GM21526 (cell line): Measurements from ENCODE around the gene VPS8.

Experiments used
- ATAC-seq: cut with Tn5 transposase; IDR thresholded peaks from one replicate; pipeline ENCODE4 v1.9.1; 2021; ENCODE audit warnings: moderate library complexity; ENCODE audit not compliant: unreplicated experiment, low FRiP score

The VPS8 gene

DNA sequence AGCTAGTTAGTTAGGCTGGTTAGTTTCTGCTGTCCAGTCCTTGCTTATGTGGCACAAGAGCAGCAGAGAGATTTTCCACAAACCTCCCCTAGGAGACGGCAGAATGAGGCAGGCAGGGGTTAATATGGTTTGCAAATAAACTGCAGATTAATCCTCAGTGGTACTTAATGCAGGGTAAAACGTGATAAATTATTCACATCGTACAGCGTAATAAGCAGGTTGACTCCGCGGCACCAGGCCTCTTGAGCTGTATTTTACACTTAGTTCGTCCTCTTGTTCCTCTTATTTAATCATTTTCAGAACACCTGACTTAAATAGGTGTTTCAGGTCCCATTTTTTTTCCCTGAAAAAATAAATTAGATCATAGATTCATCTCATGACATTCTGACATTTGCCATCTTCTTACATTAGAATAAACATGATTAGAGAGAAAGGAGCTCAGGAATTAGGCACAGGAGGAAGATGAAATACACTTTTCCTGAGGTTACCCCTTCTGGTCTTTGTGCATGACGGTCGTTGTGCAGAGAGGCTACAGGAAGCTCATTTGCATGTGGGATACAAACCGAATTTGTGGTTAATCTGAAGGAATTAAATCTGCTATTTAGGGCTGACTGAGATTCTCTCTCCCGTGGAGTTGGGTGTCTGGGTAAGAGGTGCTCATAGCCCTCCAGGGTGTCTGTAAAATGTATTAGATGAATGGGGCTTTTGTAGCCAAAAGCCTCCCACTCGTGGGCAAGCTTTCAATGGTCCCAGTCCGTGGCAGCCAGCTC is 27.1 kb upstream of the VPS8 start:
- ATAC-seq: no peak

GRCh38 chr3:184785890-184786279 is 26.1 kb upstream of the VPS8 start:
- ATAC-seq: no peak

DNA sequence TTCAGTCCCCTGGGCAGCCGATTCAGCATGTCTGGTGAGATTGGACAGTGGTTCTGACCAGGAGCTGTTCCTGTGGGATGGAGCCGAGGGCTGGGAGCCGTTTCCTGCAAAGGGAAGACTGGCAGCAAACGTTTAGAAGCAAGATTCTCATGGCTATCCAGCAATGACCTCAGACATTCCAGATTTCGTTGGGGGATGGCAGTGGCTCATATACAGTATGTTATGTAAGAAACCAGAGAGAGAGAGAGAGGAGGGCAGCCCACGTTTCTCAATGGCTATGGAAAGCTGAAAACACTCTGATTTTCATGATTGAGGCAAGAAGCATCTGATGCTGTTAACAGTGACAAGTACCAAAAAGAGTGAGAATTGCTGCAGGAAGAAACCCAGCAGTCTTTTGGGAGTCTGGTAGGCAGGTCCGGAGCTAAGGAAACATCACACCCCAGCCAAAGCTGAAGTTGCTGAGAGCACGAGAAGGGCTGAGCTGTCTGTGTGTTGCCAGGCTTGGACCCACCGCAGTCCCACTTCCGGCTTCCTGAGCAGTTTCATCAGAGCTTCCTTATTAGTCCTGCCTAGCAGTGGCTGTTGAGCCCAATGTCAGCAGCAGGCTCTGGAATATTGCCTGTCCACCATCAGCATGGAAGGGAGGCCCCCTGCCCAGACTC is 25.6 kb upstream of the VPS8 start:
- no peak for ATAC-seq

GRCh38 chr3:184788751-184789150 is 23.2 kb upstream of the VPS8 start:
- ATAC-seq: no peak

DNA sequence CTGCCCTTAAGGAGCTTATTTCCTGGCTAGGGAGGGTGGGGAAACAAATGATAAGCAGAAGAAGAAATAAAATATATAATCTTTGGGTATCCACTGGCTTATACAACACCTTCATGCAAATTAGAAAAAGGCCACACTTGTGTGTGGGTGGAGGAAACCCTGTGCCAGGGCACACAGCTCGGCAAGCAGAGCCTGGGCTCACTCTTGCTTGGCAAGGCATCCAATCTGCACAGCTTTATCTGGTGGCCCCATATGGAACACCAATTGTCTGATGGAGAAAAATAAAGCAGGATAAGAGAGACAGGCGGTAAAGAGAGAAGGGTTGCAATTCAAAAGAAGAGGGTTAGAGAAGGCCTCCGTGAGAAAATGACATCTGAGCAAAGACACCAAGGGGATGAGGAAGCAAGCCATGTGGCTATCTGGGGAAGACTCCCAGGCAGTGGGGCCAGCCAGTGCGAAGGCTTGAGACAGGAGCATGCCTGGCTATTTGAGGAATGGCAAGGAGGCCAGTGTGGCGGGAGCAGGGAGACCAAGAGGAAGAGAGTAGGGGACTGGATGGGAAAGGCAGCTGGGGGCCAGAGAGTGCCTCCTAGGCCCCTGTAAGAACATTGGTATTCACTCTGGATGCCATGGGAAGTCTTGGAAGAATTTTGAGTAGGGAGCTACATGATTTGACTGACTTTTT is 22.5 kb upstream of the VPS8 start:
- ATAC-seq: no peak

DNA sequence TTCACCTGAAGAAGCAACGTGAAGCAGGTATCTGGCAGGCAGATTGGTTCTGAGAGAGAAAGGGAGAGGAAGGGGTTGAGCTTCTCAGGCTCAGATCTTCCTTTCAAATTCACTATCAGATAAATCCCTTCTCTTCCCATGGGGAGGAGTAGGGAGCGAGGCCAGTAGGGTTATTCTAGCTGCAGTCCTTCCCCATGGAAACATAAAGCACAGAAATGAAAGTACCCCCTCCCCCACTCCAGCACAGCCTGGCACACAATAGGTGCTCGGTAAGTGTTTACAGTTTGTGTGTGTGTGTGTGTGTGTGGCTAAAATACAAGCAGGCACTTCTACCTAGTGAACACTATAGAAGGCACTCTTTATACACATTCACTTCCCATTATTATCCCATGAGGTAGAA is 20.8 kb upstream of the VPS8 start:
- ATAC-seq: no peak

DNA sequence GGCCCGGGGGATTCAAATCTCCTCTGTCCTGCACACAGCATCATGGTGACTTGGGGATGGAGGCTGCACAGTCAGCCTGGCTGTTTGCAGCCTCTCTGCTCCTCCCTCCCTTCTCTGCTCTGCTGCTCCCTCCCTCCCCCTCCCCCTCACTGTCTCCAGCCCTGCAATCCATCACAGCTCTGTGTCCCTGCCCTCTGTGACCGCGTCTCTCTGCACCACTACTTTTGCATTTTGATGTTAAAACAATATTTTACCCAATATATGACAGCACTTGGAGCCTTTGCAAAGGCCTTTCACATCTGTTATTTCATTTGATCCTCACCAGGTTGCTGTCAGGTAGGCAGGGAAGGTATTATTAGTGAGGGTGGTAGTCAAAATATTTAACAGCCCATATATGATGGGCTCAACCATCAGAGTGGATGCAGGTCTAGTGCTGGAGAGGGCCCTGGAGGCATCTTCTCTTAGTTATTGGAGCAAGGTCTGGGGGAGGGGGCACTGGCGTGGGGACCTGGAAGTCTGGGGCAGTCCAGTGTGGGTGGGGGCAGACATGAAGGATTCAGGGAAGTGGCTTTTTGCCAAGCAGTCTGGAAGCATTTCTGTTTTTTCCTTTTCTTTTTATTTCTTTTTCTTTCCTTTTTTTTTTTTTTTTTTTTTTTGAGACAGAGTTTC is 16.3 kb upstream of the VPS8 start:
- no peak for ATAC-seq

DNA sequence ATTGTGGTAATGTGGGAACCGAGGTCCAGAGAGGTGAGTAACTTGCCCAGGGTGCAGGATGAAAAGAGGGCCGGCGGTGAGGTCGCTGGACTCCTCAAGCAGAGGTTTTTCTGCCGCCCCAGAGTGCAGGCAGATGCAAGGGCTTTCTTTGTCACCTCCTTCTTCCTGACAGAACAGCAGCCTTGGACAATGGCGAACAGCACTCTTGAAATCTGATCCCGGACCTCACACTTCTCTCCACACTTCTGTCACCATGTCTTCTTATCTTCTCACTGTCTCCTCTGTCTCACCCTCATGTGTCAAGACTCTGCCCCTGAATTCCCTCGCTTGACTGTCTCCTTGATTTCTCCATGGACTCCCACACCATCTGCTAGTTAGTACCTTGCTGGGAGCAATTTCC is 15.4 kb upstream of the VPS8 start:
- no peak for ATAC-seq

- no peak for ATAC-seq
These were observed 15.0 kb upstream of the VPS8 start for GRCh38 chr3:184796954-184797353.

DNA sequence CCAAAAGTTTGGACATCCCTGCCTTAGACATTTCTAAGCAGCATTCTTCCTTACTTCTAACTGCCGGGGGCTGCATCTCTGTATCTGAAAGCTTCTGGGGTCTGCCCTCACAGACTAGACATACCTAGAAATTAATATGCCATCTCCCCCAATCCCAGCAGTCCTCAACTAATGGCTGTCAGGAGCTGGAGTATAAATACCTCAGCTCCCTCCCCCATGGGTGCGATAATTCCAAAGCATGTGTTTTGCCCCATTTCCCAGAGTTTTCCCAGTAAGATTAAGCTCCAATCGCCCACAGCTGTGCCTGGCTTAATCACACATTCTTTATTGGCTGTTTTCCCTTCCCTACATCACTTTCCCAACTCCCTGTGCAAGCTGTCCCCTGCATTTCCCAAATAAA is 13.8 kb upstream of the VPS8 start:
- ATAC-seq: no peak

GRCh38 chr3:184800349-184800930 is 11.5 kb upstream of the VPS8 start:
- no peak for ATAC-seq

- ATAC-seq: no peak
These were observed 10.7 kb upstream of the VPS8 start for GRCh38 chr3:184801241-184801785.

GRCh38 chr3:184802150-184802549 is 9.8 kb upstream of the VPS8 start:
- no peak for ATAC-seq

- ATAC-seq: no peak
These were observed 7.2 kb upstream of the VPS8 start for GRCh38 chr3:184804801-184805200.

DNA sequence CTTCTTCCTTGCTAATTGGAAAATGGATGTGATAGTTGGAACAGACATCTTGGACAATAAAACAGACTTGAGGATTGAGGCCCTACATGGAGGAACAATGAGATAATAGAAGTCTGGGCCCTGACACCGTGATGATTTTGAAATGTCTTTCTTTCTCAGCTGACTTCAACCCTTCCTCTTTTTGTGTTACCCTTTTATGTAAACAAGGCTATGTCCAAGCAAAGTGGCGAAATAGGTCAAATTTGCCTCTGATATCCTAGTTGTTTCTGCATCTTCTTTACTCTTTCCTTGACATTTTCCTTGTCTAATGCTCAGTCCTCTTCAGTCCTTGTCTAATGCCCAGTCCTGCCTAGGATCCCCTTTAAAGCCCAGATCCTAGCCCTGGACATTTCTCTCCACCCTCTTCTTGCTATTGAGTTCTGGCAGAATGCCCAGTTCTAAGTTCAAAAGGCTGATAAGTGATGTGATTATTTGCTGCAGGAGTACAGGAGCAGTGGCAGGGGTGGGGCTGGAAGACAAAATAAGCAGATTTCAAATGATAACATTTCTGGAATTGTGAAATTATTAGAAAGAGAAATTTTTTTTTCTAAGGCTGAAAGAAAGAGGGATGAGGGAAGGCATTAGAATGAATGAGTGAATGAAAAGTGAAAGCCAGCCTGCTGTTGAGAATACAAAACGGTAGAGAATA is 6.5 kb upstream of the VPS8 start:
- ATAC-seq: no peak

- ATAC-seq: no peak
These were observed 5.2 kb upstream of the VPS8 start for GRCh38 chr3:184806567-184807271.

DNA sequence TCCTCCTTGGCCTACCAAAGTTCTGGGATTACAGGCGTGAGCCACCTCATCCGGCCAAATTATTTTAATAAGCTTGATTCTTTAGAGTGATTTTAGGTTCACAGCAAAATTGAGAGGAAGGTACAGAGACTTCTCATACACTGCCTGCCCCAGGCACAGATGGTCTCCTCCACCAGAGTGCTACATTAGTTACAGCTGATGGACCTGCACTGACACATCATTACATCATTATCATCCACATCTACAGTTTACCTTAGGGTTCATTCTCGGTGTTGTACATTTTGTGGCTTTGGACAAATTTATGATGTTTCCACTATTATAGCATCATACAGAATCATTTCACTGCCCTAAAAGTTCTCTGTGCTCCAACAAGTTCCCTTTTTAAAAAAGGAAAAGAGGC is 4.4 kb upstream of the VPS8 start:
- no peak for ATAC-seq

GRCh38 chr3:184808021-184808420 is 3.9 kb upstream of the VPS8 start:
- no peak for ATAC-seq

DNA sequence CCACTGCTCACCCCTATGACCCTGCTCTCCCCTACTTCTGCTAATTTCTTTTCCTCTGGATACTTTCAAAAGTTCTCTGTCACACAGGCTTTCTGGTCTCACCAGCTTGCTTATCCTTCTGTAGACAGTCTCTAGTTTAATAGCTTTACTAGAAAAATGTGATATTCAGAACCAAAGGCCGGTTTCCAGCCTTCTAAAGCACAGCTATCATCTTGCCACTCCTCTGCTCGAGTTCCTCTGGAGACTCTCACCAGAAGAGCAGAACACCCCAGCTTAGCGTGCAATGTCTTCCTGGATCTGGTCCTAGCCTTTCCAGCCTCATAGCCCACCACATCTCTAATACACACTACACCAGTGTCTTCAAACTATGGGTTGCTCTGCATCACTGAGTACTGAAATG is 1.8 kb upstream of the VPS8 start:
- ATAC-seq: no peak
